Neural progenitor cell (in vitro differentiated cells): ENCODE data around the gene KCTD12.

ENCODE experiments used
- EZH2phosphoT487 ChIP-seq: fragments of 200-600 bp; sonication (generic); IDR thresholded peaks from 2 replicates; pipeline ENCODE4 v1.6.1; 2017; ENCODE audit warnings: antibody characterized with exemption
- TF ChIP-seq, protein P1 (sequence below): fragments of 200-600 bp; sonication (generic); IDR thresholded peaks from 2 replicates; pipeline ENCODE4 v1.5.1; 2017; ENCODE audit warnings: antibody characterized with exemption, mild to moderate bottlenecking

DNA sequence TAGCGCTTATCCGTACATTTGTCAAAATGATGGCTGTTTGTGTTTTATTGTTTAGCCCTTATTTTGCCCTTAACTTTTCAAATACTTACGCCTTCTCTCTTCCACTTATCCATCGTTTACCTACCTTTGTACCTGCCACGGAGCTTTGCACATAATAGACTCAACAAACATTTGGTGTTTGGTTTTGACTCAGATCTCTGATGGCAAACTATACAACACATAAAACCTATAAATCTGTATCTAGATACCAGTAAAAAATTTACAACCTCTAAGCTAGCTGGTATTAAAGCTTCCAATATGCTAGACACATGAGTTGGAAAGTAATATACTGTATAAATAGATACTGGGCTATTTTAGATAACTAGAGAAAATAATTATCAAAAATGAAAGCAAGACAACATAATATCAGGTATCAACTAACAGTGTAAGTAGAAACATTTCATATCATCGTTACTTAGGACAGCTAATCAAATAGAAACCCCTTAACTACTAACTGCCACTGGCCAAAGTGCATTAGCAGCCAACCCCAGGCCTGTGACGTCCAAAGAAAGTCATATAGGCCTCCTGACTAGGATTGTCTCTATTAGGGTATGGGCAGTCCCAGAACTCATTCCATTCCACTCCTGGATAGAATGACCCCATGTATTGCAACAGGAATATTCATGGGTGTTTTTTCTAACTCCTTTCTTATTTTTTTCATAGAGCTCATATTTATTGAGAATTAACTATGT lies 53.8 kb downstream of the KCTD12 start:
- TF ChIP-seq, protein P1, sequence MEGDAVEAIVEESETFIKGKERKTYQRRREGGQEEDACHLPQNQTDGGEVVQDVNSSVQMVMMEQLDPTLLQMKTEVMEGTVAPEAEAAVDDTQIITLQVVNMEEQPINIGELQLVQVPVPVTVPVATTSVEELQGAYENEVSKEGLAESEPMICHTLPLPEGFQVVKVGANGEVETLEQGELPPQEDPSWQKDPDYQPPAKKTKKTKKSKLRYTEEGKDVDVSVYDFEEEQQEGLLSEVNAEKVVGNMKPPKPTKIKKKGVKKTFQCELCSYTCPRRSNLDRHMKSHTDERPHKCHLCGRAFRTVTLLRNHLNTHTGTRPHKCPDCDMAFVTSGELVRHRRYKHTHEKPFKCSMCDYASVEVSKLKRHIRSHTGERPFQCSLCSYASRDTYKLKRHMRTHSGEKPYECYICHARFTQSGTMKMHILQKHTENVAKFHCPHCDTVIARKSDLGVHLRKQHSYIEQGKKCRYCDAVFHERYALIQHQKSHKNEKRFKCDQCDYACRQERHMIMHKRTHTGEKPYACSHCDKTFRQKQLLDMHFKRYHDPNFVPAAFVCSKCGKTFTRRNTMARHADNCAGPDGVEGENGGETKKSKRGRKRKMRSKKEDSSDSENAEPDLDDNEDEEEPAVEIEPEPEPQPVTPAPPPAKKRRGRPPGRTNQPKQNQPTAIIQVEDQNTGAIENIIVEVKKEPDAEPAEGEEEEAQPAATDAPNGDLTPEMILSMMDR: no peak
- TF ChIP-seq EZH2phosphoT487: no peak
